ENCODE measurements around the gene CLCN2.

Gene CLCN2

DNA sequence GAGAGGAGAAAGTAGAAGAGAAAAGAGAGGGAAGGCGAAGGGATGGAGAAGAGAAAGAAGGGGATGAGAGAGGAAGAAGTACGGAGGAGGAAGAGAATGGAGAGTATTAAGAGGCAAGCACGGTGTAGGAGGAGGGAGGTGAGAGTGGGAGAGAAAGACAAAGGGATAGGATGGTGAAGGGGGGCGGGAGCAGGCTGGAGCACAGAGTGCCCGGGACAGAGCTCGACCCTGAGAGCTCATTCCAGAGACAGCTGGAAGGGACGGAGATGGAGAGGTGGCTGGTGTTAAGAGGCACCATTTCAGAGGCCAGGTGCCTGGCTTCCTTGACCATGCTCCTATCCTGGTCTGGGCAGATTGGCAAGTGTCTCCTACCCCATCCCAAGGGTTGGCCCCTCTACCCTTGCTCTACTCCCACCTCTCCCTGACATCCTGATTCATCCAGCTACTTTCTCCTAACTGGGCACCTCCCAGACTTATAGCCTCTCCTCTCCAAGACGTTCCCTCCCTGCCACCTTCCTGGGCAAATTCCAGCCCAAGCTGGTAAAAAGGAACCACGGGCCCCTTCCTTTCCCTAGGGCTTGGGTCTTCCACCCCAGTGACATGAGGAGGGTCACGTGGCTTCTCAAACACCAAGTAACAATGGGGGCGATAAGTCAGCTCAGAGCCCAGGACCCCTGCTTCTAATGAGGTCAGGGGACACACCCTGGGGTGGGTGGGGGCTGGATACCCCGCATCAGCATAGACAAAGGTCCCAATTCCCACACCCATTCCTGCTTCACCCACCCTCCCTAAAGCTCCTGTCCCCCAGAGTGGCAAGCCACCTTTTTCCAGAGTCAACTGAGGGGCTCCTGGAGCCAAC is 1.1 kb downstream of the CLCN2 start:
- DNase-seq (ENCODE audit: low read depth): no peak

DNA sequence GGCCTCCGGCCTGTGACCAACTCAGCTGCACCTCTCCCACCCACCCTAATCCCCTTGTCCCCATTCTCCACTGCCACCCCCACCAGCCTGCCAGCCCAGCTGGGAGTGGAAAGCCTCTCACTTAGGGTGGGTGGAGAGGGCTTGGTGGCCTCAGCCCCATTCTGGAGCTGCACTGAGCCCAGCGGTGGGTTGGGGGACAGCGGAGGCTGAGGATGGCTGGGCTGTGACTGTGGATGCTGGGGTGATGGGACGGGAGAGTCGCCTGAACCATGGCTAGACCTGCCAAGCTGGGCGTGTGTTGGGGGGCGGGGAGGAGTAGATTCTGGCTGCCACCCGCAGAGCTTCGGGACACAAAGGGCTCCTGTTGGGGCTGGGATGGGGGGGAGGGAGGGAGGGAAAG is 1.8 kb downstream of the CLCN2 start:
- no peak for DNase-seq (ENCODE audit: low read depth)

DNA sequence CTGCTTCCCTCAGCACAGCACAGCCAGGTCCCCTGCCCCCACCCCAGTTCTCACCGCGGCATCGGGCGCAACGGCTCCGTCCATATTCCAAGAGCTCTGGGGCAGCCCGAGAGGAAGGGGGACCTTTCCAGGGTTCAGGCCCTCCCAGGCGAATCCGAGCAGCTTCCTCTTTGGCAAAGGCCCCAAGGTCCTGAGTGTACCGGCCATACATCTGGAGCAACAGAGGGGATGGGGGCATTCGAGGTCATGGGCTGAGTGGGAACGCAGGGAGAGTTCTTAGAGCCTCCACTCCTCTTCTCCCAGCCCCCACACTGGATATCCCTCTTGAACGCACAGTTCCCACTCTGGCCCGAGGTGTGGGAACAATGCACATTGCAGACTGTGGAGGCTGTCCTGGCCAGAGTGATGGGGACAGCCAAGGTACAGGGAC is 2.5 kb downstream of the CLCN2 start:
- no peak for DNase-seq (ENCODE audit: low read depth)

DNA sequence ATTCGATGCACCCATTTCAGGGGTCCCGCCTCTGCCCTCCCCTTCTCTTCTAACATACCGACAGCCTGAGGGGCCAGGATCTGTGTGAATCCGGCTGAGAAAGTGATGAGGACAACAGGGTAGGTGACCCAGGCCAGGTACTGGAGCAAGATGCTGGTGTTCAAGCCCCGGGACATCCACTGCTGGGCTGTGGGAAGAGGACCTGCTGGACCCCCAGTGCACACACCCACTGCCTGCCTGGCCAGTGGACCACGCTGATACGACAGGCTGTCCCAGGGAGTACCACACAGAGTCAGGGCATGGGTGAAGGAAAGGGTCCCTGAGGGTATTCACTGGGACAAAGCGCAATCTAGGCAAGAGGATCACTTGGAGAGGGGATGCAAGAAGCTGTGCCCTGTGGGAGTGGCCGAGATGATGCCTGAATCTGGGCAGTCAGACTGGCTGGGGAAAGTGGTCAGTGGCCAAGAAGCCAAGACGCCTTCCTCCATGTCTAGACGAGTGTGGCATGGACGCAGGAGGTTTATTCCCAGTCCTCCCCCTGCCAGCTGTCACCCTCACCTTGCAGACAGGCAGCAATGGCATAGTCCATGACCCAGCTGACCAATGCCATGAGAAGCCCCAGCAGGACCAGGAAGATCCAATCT is 3.2 kb downstream of the CLCN2 start:
- no peak for DNase-seq (ENCODE audit: low read depth)

DNA sequence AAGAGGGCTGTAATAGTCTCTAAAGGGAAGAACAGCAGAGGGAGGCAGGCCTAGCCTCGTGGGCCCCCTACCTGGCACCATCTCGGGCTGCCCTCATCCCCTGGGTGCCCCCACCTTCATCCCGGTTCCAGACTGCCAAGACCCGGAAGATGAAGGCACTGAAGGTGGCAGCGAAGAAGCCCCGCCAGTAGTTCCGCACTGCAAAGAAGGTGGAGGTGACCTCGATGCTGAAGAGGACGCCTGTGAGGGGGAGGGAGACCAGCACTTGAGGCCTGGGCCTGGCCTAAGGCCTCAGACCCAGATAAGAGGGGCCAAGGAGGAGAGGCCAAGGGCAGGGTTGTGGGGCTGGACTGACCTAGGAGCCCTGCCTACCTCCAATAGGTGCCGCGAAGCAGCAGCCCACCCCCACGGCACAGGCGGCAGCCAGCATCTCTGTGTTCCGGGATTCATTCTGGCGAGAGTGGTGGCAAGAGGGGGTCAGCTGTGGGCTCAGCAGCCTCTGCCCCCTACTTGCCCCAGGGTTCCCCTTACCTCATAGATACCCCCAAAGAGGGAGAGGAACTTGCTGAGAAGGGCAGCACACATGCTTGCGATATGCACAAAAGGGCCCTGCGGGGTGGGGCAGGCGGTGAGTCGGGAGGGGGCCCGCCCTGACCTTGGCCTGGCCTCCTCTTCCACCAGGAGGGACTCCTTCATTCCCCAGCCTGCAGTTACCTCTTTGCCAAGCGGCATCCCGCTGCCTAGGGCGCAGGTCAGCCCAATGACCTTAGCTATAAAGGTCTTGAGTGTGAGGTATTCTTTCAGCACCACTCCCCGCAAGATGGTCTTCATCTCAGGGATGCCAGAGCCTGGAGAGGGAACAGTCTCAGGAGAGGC is 3.9 kb downstream of the CLCN2 start:
- no peak for DNase-seq (ENCODE audit: low read depth)

DNA sequence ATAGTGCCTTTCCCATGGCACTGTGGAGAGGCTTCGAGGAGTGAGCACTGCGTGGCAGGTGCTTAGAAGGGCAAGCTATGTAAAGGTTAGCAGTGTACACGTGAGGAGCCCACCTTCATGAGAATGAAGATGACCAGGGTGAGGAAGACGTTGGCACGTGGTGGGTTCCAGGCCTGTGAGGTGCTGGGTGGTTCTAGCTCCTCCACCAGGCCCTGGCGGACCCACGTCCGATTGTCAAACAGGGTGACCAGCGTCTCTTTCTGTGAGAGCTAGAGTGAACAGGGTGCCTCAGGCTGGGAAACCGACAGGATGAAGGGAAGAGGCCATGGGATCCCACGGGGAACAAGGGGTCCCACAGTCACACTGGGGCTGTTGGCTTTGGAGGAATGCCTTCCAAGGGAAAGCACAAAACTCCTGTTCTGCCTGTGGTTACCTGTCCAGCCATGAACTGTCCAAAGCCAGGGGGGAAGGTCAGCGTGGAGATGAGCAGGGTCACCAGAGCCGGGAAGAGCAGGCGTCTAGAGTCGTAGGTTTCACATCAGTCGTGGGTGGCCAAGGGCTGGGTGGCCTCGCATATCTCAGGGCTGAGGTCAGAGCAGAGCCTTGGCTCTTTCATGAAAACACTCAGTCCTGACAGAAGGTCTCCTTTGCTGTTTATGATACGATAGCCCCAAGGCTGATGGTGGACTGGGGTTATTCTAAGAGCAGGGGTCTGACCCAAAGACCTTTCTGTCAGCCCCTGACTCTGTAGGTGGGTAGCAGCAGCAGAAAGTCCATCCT is 6.0 kb downstream of the CLCN2 start:
- no peak for DNase-seq (ENCODE audit: low read depth)

DNA sequence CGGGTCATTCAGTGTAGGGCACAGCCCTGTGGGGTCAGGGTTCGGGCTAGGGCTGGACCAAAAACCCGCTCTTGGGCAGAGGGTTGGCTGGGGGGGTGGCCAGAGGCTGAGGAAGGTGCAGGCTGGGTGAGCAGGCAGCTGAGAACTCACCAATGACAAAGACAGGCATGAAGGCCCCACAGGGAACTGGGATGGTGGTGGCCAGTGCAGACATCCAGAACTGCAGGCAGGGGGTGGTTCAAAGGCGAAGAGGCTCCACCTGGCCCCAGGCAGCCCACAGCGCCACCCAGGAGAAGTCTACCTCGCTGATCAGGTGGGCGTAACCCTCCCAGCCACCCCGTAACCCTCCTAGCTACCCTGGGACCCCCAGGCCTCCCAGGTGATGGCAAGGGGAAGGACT is 6.7 kb downstream of the CLCN2 start:
- DNase-seq (ENCODE audit: low read depth): no peak

DNA sequence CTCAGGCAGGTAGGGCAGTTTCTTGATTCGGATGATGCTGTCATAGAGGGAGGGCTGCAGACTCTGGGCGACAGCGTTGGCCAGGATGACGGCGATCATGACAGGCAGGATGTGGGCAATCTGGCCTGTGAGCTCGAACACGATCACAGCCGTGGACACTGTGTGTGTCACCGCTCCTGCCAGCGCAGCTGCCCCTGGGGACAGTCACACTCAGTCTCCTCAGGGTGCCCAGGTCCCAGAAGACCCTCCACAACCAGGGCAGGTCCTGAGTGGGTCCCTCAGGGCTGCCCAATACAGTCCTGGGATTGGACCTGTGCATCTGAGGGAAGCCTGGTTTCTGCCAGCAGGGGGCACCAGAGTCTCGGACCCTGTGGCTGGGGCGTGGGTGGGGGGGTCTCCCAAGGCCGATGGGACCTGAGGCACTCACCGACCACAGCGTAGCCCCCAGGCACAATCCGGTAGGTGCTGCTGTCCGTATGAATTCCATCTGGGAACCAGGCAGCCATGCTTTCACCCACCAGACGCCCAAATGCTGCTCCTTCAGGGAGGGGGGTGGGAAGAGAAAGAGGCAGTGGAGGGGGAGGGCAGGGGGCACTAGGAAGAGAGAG is 7.2 kb downstream of the CLCN2 start:
- peak; percentile 45 for DNase-seq (ENCODE audit: low read depth)

DNA sequence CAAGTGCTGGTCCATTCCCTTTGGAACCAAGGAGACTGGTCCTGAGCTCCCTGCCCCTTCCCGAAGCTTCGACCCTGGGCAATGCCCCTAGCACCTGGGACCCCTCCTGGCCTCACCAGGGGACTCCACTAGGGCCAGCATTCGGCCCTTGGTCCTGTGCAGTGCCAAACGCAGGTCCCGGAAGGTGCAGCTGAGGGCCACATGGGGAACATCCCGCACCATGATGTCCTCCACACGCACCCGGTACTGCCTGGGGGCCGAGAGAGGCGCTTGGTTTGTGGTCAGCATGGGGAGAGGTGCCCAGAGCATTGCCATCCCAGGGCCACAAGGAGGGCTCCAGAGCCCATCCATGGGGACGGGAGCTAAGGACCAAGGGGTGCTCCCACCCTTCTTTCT is 7.9 kb downstream of the CLCN2 start:
- DNase-seq (ENCODE audit: low read depth): no peak

DNA sequence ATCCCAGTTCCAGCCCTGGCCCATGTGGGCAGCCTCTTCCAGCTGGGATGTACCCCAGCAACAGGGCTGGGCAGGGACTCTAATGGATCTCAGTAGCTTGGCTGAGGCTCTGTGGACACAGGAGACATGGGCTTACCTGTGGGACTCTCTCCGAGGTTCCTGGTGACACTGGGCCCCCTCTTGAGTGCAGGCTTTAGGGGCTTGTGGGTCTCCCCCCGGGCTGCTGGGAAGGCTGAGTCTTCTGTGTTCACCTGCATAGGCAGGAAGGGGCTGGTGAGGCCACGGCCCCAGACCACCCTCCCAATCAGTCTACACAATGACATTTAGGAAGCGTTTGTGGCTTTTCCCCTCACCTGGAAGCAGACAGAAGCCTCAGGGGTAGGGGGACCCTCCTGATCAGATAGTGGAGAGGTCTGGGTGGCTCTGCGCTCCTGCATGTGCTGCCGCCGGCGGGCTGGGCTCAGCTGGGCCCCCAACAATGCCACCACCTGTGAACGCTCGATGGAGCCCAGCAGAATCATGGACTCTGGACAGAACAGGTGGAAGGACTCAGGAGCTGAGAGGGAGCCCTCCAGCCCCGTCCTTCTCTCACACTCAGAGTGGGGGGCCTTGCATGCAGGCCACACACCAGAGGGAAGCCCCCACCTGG is 8.4 kb downstream of the CLCN2 start:
- no peak for DNase-seq (ENCODE audit: low read depth)

DNA sequence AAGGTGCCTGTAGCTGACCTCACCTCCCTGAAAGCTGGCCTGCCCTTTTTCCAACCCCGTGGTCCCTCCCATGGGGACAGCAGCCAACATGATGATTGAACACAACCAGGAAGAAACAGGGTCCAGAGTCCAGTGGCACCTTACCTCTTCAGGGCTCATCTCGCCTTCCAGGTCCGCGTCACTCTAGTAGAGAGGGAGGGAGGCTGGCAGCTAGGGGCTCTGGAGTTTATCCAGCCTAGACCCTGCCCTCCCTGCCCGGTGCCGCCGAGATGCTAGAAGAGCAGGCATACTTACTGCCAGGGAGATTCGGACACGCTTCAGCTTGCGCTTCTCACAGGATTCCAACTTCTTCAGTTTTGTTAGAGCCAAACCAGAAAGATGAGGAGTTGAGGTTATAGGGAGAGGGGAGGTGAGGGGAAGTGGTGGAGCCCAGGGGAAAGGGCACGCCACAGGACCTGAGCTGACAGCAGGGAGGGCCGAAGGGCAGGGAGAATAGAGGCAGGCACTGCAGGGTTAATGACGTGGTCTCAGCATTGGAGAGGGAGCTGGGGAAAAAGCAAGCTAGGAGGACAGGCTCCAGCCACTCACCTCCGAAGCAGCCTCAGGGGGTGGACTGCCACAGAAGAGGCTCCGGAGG is 9.1 kb downstream of the CLCN2 start:
- DNase-seq (ENCODE audit: low read depth): no peak

DNA sequence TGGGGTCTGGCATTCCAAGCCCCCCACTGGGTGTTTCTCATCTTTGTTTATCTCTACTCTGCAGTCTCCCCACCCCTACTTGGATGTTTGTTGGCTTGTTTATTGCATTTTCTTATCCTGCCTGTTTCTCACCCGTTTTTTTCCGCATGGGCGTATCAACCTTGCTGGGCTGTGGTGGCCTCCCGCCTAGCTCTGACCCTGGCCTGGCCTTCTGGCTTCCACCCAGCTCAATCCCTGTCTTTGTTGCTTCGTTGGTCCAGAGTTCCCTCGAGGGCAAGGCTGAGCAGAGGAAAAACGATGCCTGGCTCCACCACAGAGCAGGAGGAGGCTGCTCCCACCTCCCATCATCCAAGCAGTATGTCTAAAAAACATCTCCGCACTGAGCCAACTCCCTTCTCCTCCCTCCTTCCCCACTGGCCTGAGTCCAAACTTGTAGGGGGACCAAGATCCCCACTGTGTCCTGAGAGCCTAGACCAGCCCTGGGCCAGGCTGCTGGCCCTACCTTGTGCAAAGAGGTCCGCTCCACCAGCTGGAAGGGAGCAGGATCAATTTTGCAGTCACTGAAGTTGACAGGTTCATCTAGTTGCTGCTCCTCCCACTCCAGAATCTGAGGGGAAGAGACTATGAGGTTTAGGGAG is 9.8 kb downstream of the CLCN2 start:
- DNase-seq (ENCODE audit: low read depth): no peak

DNA sequence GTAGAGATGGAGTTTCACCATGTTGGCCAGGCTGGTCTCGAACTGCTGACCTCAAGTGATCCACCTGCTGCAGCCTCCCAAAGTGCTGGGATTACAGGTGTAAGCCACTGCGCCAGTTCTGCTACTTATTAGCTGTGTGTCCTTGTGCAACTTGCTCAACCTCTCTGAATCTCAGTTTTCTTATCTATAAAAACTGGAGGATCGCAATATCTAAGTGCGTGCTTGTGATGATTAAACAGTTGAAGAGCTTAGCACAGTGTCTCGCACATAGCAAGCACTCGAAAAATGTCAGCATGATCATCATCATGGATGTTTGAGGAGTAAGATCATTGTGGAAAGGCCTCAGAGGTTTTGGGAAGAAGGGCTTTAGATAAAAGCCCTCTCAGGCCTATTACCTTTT is 10.8 kb downstream of the CLCN2 start:
- DNase-seq (ENCODE audit: low read depth): no peak

DNA sequence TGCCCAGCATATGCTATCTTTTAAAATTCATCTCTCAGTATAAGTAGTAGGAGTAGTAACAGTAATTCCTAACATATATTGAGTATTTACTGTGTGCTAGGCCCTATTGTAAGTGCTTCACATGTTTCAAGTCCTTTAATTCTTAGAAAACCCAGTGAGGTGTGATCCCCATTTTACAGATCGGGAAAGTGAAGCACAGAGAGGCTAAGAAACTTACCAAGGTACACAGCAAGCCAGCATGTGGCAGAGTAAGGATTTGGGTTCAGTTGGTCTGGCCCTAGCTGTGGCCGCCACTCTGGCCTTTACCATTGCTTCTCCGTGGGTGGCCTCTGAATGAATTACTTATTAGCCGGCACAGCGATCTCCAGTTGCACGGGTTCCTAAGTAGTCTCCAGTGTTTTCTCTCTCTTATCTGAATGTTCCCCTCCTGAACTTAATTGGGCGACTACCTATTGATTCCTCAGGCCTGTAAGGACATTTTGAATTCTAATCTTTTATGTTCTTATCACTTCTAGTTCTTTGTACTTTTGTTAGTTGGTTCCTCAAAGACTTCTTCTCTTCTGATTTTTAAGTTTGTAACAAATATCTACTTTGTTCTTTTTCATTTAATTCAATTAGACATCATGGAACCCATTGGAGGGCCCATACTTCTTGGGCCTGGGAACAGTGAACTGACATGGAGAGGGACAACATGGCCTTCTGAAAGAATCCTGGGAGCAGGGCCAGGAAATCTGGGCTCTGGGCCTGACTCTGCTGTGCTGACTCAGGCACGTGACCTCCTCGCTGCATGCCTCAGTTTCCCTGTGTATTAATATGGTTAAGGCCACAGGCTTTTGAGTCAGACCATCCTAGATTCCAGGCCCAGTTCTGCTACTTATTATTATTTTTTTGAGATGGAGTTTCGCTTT is 11.6 kb downstream of the CLCN2 start:
- DNase-seq (ENCODE audit: low read depth): no peak

DNA sequence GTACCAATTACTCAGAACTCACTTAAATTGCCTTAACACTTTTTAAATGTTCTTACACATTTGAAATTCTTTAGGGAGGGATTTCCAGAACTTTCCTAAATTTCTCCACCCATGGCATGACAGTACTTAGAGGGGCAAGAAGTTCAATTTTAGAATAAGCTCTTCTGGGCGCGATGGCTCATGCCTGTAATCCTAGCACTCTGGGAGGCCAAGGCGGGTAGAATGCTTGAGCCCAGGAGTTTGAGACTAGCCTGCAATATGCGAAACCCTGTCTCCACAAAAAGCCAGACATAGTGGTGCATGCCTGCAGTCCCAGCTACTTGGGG is 13.4 kb downstream of the CLCN2 start:
- DNase-seq (ENCODE audit: low read depth): no peak

DNA sequence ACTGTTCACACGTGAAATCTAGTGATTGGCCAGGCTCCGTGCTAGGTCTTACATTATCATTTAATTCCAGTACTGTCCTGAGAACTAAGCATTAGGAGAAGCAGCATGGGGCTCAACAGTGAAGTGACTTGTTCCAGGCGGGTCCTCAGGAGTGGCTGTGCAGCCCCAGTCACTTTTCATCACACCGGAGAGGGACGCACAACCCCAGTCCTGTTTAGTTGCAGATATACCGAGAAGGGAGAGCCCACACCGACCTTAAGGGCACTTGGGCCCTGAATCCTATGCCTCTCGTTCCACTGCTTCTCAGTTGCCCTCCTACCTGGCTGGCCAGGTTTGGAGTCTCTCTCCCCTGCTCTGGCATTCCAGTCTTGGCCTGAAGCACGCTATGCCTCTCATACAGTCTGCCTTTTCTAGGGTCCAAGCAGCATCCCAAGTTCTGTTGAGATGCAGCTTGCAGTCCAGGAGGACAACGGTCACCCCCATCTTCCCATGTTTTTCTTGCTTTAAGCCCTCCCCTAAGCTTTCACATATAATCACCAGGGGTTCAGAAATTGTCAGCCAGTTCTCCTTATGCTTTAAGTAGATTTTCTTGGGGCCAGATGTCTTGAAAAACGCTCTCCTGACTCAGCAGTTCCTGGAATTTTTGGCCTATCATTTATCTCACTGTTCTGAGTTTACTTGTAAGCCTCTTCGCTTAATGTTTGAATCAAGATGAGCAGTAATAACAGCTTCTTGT is 13.9 kb downstream of the CLCN2 start:
- no peak for DNase-seq (ENCODE audit: low read depth)

DNA sequence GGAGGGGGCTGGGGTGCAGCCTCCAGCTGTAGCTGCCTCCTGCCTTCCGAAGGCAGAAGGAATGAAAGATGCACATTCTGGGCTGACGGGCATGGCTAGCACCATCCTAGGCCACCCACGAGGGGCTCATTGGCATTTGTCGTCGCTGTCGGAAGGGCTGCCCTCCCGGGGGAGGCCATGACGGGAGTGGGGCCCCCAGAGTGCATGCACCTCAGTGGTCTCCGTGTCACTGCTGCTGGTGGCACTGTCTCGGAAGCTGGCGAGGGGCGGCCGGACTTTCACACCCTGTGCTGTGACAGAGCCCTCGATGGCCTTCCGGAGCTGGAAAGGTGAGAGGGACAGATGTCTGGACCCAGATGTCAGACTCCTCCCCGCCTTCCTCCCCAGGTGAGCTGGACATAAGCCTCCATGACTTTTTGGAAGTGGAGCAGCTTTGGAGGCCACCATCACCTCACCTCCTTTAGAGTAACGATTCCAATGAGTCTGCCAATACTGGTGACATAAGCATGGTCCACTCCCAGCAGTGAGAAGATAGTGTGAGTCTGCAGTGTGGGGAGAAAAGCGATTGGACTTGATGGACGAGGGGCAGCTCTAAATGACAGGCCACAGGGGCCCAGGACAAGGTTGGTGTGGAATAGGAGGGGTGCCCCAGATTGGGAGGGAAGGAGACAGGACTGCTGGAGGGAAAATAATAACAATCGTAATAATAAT is 14.8 kb downstream of the CLCN2 start:
- no peak for DNase-seq (ENCODE audit: low read depth)
